Choroid plexus epithelial cell (primary cell): ENCODE results near the gene OR4C12.
"Not testable (repeated sequence)": the region's sequence is repeated elsewhere in the genome, so short reads cannot be mapped to it uniquely, and the experiment has no call there.

ENCODE experiments used
- DNase-seq: peaks from one replicate; pipeline ENCODE4 v3.0.0-alpha.2; 2010; ENCODE audit warnings: low read depth
- H3K4me3 ChIP-seq: 2 replicates; pipeline ENCODE4 v1.5.1; 2011; ENCODE audit warnings: low read depth, mild to moderate bottlenecking, control low read depth, low read length, moderate library complexity
- TF ChIP-seq, protein P1 (sequence below): conservative IDR thresholded peaks from 2 replicates; pipeline ENCODE4 v1.5.1; 2011; ENCODE audit warnings: low read depth, mild to moderate bottlenecking, control low read depth, inconsistent platforms, low read length, moderate library complexity

OR4C12 gene

GRCh38 chr11:49982435-49982834 lies at the start of gene OR4C12:
Gene OR4C12, minus strand, starts transcription at chr11:49982535. Its CDS starts 34 bp downstream, at chr11:49982501.
- H3K4me3 ChIP-seq, DNase-seq: not testable (repeated sequence)

- TF ChIP-seq, protein P1, sequence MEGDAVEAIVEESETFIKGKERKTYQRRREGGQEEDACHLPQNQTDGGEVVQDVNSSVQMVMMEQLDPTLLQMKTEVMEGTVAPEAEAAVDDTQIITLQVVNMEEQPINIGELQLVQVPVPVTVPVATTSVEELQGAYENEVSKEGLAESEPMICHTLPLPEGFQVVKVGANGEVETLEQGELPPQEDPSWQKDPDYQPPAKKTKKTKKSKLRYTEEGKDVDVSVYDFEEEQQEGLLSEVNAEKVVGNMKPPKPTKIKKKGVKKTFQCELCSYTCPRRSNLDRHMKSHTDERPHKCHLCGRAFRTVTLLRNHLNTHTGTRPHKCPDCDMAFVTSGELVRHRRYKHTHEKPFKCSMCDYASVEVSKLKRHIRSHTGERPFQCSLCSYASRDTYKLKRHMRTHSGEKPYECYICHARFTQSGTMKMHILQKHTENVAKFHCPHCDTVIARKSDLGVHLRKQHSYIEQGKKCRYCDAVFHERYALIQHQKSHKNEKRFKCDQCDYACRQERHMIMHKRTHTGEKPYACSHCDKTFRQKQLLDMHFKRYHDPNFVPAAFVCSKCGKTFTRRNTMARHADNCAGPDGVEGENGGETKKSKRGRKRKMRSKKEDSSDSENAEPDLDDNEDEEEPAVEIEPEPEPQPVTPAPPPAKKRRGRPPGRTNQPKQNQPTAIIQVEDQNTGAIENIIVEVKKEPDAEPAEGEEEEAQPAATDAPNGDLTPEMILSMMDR = no peak
- H3K4me3 ChIP-seq = no peak overlapping the region
- DNase-seq = no peak
These were observed 47.9 kb upstream of the OR4C12 start for GRCh38 chr11:50030193-50030592.

GRCh38 chr11:49995565-49995964 lies 13.2 kb upstream of the OR4C12 start:
- no peak overlapping the region for H3K4me3 ChIP-seq
- DNase-seq = peak; percentile 51
- TF ChIP-seq, protein P1 = peak; percentile 51

GRCh38 chr11:49973439-49973838 lies 8.9 kb downstream of the OR4C12 start:
- DNase-seq, H3K4me3 ChIP-seq: not testable (repeated sequence)

GRCh38 chr11:49952091-49952490 lies 30.2 kb downstream of the OR4C12 start, which contains the start of gene OR4C13:
Gene OR4C13, plus strand, starts transcription at chr11:49952391. Its CDS starts 32 bp downstream, at chr11:49952423.
- TF ChIP-seq, protein P1 = no peak
- H3K4me3 ChIP-seq = no peak within 1 kb of the TSS
- no peak for DNase-seq

DNA sequence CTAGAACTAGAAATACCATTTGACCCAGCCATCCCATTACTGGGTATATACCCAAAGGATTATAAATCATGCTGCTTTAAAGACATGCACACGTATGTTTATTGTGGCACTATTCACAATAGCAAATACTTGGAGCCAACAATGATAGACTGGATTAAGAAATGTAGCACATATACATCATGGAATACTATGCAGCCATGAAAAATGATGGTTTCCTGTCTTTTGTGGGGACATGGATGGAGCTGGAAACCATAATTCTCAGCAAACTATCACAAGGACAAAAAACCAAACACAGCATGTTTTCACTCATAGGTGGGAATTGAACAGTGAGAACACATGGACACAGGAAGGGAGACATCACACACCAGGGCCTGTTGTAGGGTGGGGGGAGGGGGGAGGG lies 33.6 kb downstream of the OR4C12 start:
- not testable (repeated sequence) for H3K4me3 ChIP-seq, DNase-seq
